Ramos (cell line): ENCODE results near the gene CEP97.

ENCODE experiments used
- in situ Hi-C: fragments of 300-500 bp; cut with MboI; formaldehyde crosslinking; loops from one replicate; pipeline ENCODE4 v1.14.3; 2022; ENCODE audit warnings: low sequenced_read_pairs; ENCODE audit not compliant: unreplicated experiment

Gene CEP97

DNA sequence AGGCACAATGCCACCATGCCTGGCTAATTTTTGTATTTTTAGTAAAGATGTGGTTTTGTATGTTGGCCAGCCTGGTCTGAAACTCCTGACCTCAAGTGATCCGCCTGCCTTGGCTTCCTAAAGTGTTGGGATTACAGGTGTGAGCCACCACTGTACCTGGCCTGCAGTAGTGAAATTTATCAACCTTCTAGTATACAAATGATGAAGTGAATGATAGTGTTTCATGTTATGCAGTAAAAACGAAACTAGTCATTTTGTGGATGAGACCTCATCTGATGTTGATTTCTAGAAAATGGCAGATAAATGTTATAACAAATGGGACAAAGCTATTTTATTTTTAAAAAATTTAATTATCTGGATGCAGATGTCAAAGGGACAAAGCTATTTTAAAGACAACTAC lies 87.5 kb downstream of the CEP97 start:
- in situ Hi-C loops, result loop anchor here (5.0 to 25.0 kb wide), 2 partner anchors 410 to 725 kb away; no protein-coding TSS in a partner anchor

DNA sequence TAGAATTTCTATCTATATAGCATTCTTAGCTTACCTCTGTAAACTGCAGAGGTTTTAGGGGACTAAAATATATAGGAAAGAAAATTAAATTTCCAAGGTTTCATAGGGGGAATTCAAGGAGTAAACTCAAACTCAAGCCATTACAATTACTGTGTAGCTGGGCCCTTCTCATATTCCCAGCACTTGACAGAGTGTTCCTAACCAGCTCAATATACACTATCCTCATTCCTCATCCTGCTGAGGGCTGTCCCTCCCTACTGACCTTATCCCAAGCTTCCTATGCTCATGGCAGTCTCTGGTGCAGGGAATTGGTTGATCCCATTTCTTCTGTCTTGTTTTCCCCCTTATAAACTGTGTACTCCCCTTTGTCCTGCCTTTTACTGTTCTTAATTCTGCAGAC lies 88.5 kb downstream of the CEP97 start:
- in situ Hi-C loops, result loop anchor here (5.0 to 25.0 kb wide), 2 partner anchors 409 to 724 kb away; no protein-coding TSS in a partner anchor

DNA sequence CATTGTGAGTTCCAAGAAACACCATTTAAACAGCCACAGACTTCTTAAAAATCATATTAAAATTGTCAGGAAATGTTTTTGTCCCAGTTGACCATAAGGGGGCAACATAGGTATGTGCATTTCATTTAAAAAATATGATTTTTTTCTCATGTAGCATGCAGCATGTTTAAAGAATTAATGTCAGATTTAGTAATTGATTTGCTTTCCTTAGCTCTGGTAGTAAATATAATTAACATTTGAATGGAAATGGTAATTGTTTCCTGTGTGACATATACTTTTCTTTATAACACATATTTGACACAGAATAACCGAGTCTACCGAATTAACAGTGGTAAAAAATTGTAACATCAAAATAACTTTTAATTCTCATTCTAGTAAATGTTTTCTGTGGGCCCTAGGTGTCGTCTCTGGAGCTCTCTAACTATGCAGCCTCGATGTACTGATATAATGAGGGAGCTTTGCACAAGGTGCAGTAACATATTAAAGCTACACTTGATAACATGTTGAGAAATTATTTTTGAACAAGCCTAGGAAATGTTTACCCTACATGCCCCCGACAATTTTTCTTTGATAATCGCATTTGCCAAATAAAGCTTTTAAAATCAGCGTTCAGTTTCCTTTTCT lies 89.5 kb downstream of the CEP97 start:
- in situ Hi-C loops, result loop anchor here (5.0 to 25.0 kb wide), 2 partner anchors 408 to 723 kb away; no protein-coding TSS in a partner anchor

DNA sequence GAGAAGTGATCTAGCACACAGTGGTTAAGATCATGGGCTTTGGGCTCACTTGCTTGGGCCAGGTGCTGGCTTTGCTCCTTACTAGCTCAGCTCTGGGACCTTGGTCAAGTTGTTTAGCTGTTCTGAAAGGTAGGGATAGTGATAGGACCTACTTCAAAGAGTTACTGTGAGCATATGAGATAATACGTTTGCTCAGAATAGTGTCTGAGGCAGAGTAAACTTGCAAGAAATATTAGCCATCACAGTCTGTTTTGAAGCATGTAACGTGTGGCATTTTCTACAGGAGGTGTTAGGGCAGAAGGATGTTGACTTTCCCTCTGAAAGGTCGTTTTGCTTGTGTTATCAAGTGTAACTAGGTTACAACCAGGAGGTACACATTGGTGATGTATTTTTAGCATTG lies 90.4 kb downstream of the CEP97 start:
- in situ Hi-C loops, result loop anchor here (5.0 to 25.0 kb wide), 2 partner anchors 407 to 722 kb away; no protein-coding TSS in a partner anchor

DNA sequence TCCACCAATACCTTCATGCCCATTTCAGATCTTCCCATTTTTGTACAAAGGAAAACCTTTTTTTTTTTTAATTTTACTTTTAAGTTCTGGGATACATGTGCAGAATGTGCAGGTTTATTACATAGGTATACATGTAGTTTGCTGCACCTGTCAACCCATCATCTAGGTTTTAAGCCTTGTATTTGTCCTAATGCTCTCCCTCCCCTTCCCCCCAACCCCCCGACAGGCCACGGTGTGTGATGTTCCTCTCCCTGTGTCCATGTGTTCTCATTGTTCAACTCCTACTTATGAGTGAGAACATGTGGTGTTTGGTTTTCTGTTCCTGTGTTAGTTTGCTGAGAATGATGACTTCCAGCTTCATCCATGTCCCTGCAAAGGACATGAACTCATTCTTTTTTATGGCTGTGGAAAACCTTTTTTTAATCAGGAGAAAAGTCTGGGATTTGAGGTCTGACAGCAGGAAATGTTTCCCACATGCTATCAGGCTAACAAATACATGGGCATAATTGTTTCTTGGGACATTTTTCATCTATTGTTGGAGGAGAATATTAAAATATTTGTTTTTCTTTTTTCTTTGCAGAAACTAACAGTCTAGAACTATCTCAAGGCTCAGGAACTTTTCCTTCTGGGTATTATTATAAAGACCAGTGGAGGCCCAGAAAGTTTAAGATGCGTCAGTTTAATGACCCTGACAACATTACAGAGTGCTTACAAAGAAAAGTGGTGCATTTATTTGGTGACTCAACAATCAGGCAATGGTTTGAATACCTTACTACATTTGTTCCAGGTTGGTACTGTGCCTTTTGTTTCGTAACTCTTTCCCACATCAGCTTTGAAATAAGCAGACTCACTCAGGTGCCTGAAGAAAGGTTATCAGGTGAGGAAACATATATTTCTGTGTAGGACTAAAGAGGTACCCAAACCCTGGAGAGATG lies 92.1 kb downstream of the CEP97 start:
- in situ Hi-C loops, result loop anchor here (25.0 kb wide), 1 partner anchor 721 kb away; no protein-coding TSS in a partner anchor

DNA sequence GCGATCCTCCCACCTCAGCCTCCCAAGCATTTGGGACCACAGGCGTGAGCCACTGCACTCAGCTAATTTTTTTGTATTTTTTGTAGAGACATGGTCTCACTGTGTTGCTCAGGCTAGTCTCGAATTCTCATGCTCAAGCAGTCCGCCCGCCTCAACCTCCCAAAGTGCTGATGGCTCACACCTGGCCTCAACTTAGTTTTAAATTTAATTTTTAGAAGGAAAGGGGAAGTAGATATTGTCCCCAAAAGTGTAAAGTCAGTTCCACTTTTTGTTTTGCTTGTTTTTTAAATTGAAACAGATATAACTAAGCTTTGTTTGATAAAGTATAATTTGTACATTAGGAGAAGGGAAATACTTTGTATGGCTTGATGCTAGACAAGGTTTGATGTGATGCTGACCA lies 93.6 kb downstream of the CEP97 start:
- in situ Hi-C loops, result loop anchor here (25.0 kb wide), 1 partner anchor 719 kb away; no protein-coding TSS in a partner anchor

DNA sequence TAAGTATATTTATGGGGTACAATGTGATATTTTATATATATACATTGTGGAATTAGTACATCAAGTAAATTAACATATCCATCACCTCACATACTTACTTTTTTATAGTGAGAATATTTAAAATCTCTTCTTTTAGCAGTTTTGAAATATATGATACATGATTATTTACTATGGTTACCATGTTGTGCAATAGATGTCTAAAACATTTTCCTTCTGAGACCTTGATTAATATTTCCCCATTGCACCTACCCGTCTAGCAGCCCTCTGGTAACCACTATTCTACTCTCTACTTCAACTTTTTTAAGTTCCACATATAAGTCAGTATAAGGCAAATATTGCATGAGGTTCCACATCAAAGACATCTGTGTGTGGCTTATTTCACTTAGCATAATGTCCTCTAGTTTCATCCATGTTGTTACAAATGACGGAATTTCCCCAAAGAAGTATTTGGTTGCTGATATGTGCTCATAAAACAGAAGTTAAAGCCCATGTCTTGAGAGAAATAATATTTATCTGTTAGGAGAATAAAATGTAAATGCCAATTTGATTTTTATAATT lies 95.3 kb downstream of the CEP97 start:
- in situ Hi-C loops, result loop anchor here (25.0 kb wide), 1 partner anchor 718 kb away; no protein-coding TSS in a partner anchor
